Measurements from ENCODE around the gene GRM6.

The GRM6 gene

GRCh38 chr5:178990491-178990890 is 4.6 kb downstream of the GRM6 start:
- no peak for TF ChIP-seq ZBTB7A (IDR thresholded peaks at IDR 0.05; ENCODE audit: low read depth)
- TF ChIP-seq MAX (IDR thresholded peaks at IDR 0.05), result no peak

- TF ChIP-seq ZBTB7A (IDR thresholded peaks at IDR 0.05; ENCODE audit: low read depth), result no peak
- TF ChIP-seq EP300 (IDR thresholded peaks at IDR 0.05; ENCODE audit: borderline replicate concordance), result no peak
Observed at GRCh38 chr5:178989311-178989710, 5.8 kb downstream of the GRM6 start.

GRCh38 chr5:178988436-178989220 is 6.5 kb downstream of the GRM6 start:
- TF ChIP-seq TCF12 (IDR thresholded peaks at IDR 0.05; ENCODE audit: low read depth), result no peak
- no peak for TF ChIP-seq ZBTB7A (IDR thresholded peaks at IDR 0.05; ENCODE audit: low read depth)
- TF ChIP-seq TAF1 (IDR thresholded peaks at IDR 0.05; ENCODE audit: low read depth), result no peak
- TF ChIP-seq CREB1 (IDR thresholded peaks at IDR 0.05; ENCODE audit: low read depth), result no peak
- no peak for TF ChIP-seq TEAD4 (IDR thresholded peaks at IDR 0.05)
- TF ChIP-seq EP300 (IDR thresholded peaks at IDR 0.05; ENCODE audit: borderline replicate concordance), result no peak
- TF ChIP-seq RAD21 (IDR thresholded peaks at IDR 0.05; ENCODE audit: low read depth), result no peak
- no peak for TF ChIP-seq CEBPB (IDR thresholded peaks at IDR 0.05)
- TF ChIP-seq USF1 (IDR thresholded peaks at IDR 0.05), result no peak

- no peak for TF ChIP-seq YY1 (IDR thresholded peaks at IDR 0.05; ENCODE audit: low read depth)
- TF ChIP-seq FOXM1 (IDR thresholded peaks at IDR 0.05; ENCODE audit: borderline replicate concordance, low read depth), result no peak
- TF ChIP-seq TCF12 (IDR thresholded peaks at IDR 0.05; ENCODE audit: low read depth), result no peak
- TF ChIP-seq CREB1 (IDR thresholded peaks at IDR 0.05; ENCODE audit: low read depth), result no peak
- no peak for TF ChIP-seq MAX (IDR thresholded peaks at IDR 0.05)
- no peak for TF ChIP-seq ZBTB7A (IDR thresholded peaks at IDR 0.05; ENCODE audit: low read depth)
- TF ChIP-seq RAD21 (IDR thresholded peaks at IDR 0.05; ENCODE audit: low read depth), result no peak
- TF ChIP-seq NFIC (IDR thresholded peaks at IDR 0.05), result no peak
- TF ChIP-seq EP300 (IDR thresholded peaks at IDR 0.05; ENCODE audit: borderline replicate concordance), result no peak
- no peak for TF ChIP-seq EGR1 (IDR thresholded peaks at IDR 0.05)
- TF ChIP-seq REST (IDR thresholded peaks at IDR 0.05; ENCODE audit: low read depth), result no peak
- TF ChIP-seq TEAD4 (IDR thresholded peaks at IDR 0.05), result no peak
- TF ChIP-seq CEBPB (IDR thresholded peaks at IDR 0.05), result no peak
- no peak for TF ChIP-seq TAF1 (IDR thresholded peaks at IDR 0.05; ENCODE audit: low read depth)
Observed at GRCh38 chr5:178986326-178986960, 8.7 kb downstream of the GRM6 start.

- TF ChIP-seq YY1 (IDR thresholded peaks at IDR 0.05; ENCODE audit: low read depth), result no peak
- no peak for TF ChIP-seq CEBPB (IDR thresholded peaks at IDR 0.05)
Observed at GRCh38 chr5:178984145-178985072, 10.7 kb downstream of the GRM6 start.

GRCh38 chr5:178983728-178984127 is 11.4 kb downstream of the GRM6 start:
- TF ChIP-seq EGR1 (IDR thresholded peaks at IDR 0.05), result no peak
- TF ChIP-seq YY1 (IDR thresholded peaks at IDR 0.05; ENCODE audit: low read depth), result no peak
- no peak for TF ChIP-seq REST (IDR thresholded peaks at IDR 0.05; ENCODE audit: low read depth)
- no peak for TF ChIP-seq TEAD4 (IDR thresholded peaks at IDR 0.05)
- TF ChIP-seq EP300 (IDR thresholded peaks at IDR 0.05; ENCODE audit: borderline replicate concordance), result no peak
- TF ChIP-seq CEBPB (IDR thresholded peaks at IDR 0.05), result no peak
- TF ChIP-seq FOXM1 (IDR thresholded peaks at IDR 0.05; ENCODE audit: borderline replicate concordance, low read depth), result no peak

All from Ishikawa (cell line).